Osteoblast (primary cell): ENCODE measurements around the gene DPP10. TPM values are rescaled to one million over a fixed set of nuclear protein-coding genes. Genes with fewer than 3 reads are reported as not detected.
"Not testable (repeated sequence)": the region's sequence is repeated elsewhere in the genome, so short reads cannot be mapped to it uniquely, and the experiment has no call there.

Experiments used
- DNase-seq: peaks from one replicate; pipeline ENCODE4 v3.0.0; 2011; ENCODE audit warnings: low spot score, mixed read lengths; ENCODE audit not compliant: insufficient read length; ENCODE audit errors: missing footprints
- H2AFZ ChIP-seq: 2 replicates; pipeline ENCODE4 v1.6.0; 2011; ENCODE audit warnings: mild to moderate bottlenecking, low read length
- H3K27ac ChIP-seq: 2 replicates; pipeline ENCODE4 v1.5.1; 2011; ENCODE audit warnings: mild to moderate bottlenecking, low read depth, low read length, moderate library complexity
- H3K27me3 ChIP-seq: 2 replicates; pipeline ENCODE4 v1.6.0; 2012; ENCODE audit warnings: mild to moderate bottlenecking, control low read depth, inconsistent platforms, low read length, moderate library complexity; ENCODE audit not compliant: insufficient read depth
- H3K36me3 ChIP-seq: 2 replicates; pipeline ENCODE4 v1.5.1; 2011; ENCODE audit warnings: mild to moderate bottlenecking, low read length, control low read depth, moderate library complexity; ENCODE audit not compliant: insufficient read depth
- H3K4me1 ChIP-seq: 2 replicates; pipeline ENCODE4 v1.5.1; 2011; ENCODE audit warnings: mild to moderate bottlenecking, low read length, control low read depth, moderate library complexity; ENCODE audit not compliant: insufficient read depth
- H3K4me2 ChIP-seq: 2 replicates; pipeline ENCODE4 v1.6.0; 2011; ENCODE audit warnings: mild to moderate bottlenecking, low read length; ENCODE audit not compliant: insufficient read depth
- H3K4me3 ChIP-seq: fragments of 200-600 bp; sonication (generic); 3 replicates; pipeline ENCODE4 v1.5.1; 2012; ENCODE audit warnings: mild to moderate bottlenecking, low read length, inconsistent platforms; ENCODE audit not compliant: insufficient read depth
- H3K79me2 ChIP-seq: 2 replicates; pipeline ENCODE4 v1.6.0; 2012; ENCODE audit warnings: mild to moderate bottlenecking, low read length, control low read depth, inconsistent platforms; ENCODE audit not compliant: insufficient read depth
- H3K9me3 ChIP-seq: 2 replicates; pipeline ENCODE4 v1.5.1; 2011; ENCODE audit warnings: low read depth, low read length, control low read depth
- H4K20me1 ChIP-seq: 2 replicates; pipeline ENCODE4 v1.6.0; 2012; ENCODE audit warnings: mild to moderate bottlenecking, low read length, control low read depth; ENCODE audit not compliant: insufficient read depth
- total RNA-seq: library from RNA; depleted of rRNA; stranded (reverse); fragments of >200 nt; gene quantifications from 2 replicates; pipeline ENCODE4 v1.2.3, GENCODE V29; 2012
- TF ChIP-seq, protein P1 (sequence below): IDR thresholded peaks from 2 replicates; pipeline ENCODE4 v1.5.1; 2011; ENCODE audit warnings: mild to moderate bottlenecking, low read depth, low read length, moderate library complexity; ENCODE audit errors: extremely low read depth

DPP10 gene
- total RNA-seq, 1 donor = not detected

DNA sequence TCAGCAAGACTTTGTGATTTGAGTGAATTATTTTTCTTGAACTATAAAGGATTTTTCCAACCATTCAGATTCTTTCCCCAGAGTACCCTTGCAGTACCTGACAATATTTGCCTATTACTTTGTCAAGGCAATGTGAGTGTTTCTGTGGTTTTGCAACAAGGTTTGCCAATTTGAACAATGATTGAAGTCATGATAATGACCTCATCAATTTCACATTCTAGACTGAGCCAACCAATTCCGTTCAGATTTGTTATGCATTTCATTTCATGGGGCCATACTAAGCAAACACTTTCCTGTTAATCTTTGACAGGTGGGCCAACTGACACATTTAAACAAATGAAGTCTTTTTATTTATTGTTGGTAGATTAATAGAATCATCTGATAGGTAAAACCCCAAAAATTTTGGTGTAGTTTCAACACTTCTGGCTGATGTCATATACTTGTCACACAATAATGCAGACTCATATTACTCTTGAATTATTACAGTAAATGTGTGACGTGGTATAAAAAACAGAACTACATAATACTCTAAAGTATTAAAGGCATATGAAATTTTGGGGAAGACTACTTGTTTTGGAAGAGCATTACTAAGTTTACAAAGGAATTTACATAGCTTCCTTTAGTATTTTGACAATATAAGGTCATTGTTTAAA lies 526.4 kb downstream of the DPP10 start:
- Histone ChIP-seq H3K36me3 (no peaks in the 10 kb centered on the region), H3K4me1 (no peaks in the 10 kb centered on the region), H3K27me3 (no peaks in the 10 kb centered on the region), H3K79me2 (no peaks in the 10 kb centered on the region), H3K4me3 (no peak overlapping the region), H3K9me3 (peaks cover 2% of the 10 kb centered on the region), H4K20me1 (no peaks in the 10 kb centered on the region), H3K27ac (no peak overlapping the region), H2AFZ (no peak overlapping the region), H3K4me2 (no peak overlapping the region)
- TF ChIP-seq, protein P1, sequence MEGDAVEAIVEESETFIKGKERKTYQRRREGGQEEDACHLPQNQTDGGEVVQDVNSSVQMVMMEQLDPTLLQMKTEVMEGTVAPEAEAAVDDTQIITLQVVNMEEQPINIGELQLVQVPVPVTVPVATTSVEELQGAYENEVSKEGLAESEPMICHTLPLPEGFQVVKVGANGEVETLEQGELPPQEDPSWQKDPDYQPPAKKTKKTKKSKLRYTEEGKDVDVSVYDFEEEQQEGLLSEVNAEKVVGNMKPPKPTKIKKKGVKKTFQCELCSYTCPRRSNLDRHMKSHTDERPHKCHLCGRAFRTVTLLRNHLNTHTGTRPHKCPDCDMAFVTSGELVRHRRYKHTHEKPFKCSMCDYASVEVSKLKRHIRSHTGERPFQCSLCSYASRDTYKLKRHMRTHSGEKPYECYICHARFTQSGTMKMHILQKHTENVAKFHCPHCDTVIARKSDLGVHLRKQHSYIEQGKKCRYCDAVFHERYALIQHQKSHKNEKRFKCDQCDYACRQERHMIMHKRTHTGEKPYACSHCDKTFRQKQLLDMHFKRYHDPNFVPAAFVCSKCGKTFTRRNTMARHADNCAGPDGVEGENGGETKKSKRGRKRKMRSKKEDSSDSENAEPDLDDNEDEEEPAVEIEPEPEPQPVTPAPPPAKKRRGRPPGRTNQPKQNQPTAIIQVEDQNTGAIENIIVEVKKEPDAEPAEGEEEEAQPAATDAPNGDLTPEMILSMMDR = no peak
- DNase-seq = no peak

- H3K4me2 ChIP-seq, H3K4me1 ChIP-seq, H3K36me3 ChIP-seq, H3K27ac ChIP-seq, DNase-seq, H3K27me3 ChIP-seq, H3K79me2 ChIP-seq, H2AFZ ChIP-seq, H3K9me3 ChIP-seq, H4K20me1 ChIP-seq, H3K4me3 ChIP-seq: not testable (repeated sequence)
Measured at GRCh38 chr2:115004321-115004720, 561.9 kb downstream of the DPP10 start.

GRCh38 chr2:115011721-115012120 lies 569.3 kb downstream of the DPP10 start:
- Histone ChIP-seq H4K20me1 (no peaks in the 10 kb centered on the region), H3K27ac (no peak overlapping the region), H3K4me3 (no peak overlapping the region), H3K36me3 (no peaks in the 10 kb centered on the region), H3K27me3 (no peaks in the 10 kb centered on the region), H3K4me2 (no peak overlapping the region), H3K79me2 (no peaks in the 10 kb centered on the region), H3K4me1 (no peaks in the 10 kb centered on the region), H2AFZ (no peak overlapping the region), H3K9me3 (no peaks in the 10 kb centered on the region)
- DNase-seq = no peak
- TF ChIP-seq, protein P1 = no peak

- not testable (repeated sequence) for H4K20me1 ChIP-seq, H3K4me1 ChIP-seq, H3K4me2 ChIP-seq, DNase-seq, H3K27ac ChIP-seq, H3K9me3 ChIP-seq, H3K79me2 ChIP-seq, H3K4me3 ChIP-seq, H2AFZ ChIP-seq, H3K27me3 ChIP-seq, H3K36me3 ChIP-seq
Measured at GRCh38 chr2:115022013-115022412, 579.6 kb downstream of the DPP10 start.

GRCh38 chr2:115034801-115035200 lies 592.4 kb downstream of the DPP10 start:
- Histone ChIP-seq H4K20me1 (no peaks in the 10 kb centered on the region), H3K27me3 (no peaks in the 10 kb centered on the region), H3K9me3 (no peaks in the 10 kb centered on the region), H3K4me1 (no peaks in the 10 kb centered on the region), H2AFZ (no peak overlapping the region), H3K79me2 (no peaks in the 10 kb centered on the region), H3K4me3 (no peak overlapping the region), H3K27ac (no peak overlapping the region), H3K36me3 (no peaks in the 10 kb centered on the region), H3K4me2 (no peak overlapping the region)
- DNase-seq = no peak
- TF ChIP-seq, protein P1 = no peak
